Measurements from ENCODE around the gene MYCT1. TPM values are rescaled to one million over a fixed set of nuclear protein-coding genes. Genes with fewer than 3 reads are reported as not detected.

MYCT1 gene
- total and polyA plus RNA-seq, 2 donors (not counting 1 experiment from before 2014, with no cell fraction given), result not detected

DNA sequence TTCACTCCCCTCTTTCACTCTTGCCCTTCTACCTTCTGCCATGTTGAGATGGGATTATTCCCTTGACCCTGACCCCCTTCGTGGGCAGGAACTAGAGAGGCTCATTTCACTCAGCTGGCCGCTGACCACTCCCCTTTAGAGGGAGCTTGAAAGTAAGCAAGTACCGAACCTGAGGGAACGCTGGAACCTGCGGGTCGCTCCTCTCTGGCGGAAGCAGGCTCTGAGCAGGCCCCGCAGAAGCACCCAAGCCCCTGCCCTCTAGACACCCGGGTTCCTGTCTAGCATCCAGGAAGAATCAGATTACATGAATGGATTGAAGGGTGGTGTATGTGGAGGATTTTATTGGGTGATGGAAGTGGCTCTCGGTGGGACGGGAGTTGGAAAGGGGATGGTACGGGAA is 11.9 kb upstream of the MYCT1 start:
- TF ChIP-seq, protein P1, sequence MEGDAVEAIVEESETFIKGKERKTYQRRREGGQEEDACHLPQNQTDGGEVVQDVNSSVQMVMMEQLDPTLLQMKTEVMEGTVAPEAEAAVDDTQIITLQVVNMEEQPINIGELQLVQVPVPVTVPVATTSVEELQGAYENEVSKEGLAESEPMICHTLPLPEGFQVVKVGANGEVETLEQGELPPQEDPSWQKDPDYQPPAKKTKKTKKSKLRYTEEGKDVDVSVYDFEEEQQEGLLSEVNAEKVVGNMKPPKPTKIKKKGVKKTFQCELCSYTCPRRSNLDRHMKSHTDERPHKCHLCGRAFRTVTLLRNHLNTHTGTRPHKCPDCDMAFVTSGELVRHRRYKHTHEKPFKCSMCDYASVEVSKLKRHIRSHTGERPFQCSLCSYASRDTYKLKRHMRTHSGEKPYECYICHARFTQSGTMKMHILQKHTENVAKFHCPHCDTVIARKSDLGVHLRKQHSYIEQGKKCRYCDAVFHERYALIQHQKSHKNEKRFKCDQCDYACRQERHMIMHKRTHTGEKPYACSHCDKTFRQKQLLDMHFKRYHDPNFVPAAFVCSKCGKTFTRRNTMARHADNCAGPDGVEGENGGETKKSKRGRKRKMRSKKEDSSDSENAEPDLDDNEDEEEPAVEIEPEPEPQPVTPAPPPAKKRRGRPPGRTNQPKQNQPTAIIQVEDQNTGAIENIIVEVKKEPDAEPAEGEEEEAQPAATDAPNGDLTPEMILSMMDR (IDR thresholded peaks at IDR 0.05), result no peak
- no peak for TF ChIP-seq EZH2 (IDR thresholded peaks at IDR 0.05; ENCODE audit: borderline replicate concordance, insufficient read depth, low read depth, low read length, poor library complexity, severe bottlenecking)
- H3K4me1 ChIP-seq (ENCODE audit: control insufficient read depth in 2 of 2, insufficient read depth in 2 of 2, low read length in 2 of 2), result no peaks in the 10 kb centered on the region
- no peaks in the 10 kb centered on the region for H3K79me2 ChIP-seq (ENCODE audit: control insufficient read depth, insufficient read depth, low read length)
- H3K4me3 Mint-ChIP-seq, result no peak overlapping the region
- no peak overlapping the region for H3K27ac ChIP-seq (ENCODE audit: low read length in 2 of 2)
- no peaks in the 10 kb centered on the region for H3K9me3 ChIP-seq (ENCODE audit: control extremely low read depth in 1 of 3, control insufficient read depth in 2 of 3, insufficient read depth in 1 of 3, low read length in 2 of 3)
- no peaks in the 10 kb centered on the region for H3K27me3 ChIP-seq (replicated peaks in 1 of 4; ENCODE audit: control extremely low read depth in 1 of 4, control insufficient read depth in 3 of 4, insufficient read depth in 4 of 4, low read length in 3 of 4)
- H3K27me3 Mint-ChIP-seq, result no peaks in the 10 kb centered on the region
- WGBS (ENCODE audit: insufficient coverage), result 94% methylated on average over 10 of the region's 12 CpGs
- no peak overlapping the region for H2AFZ ChIP-seq (ENCODE audit: insufficient read depth, low read depth, low read length, poor library complexity, severe bottlenecking)
- H3K27ac Mint-ChIP-seq, result no peak overlapping the region
- no peaks in the 10 kb centered on the region for H3K36me3 ChIP-seq (replicated peaks in 1 of 2; ENCODE audit: control extremely low read depth in 1 of 2, control insufficient read depth in 1 of 2, extremely low read depth in 1 of 2, insufficient read depth in 2 of 2, low read length in 1 of 2)
- H4K20me1 ChIP-seq (ENCODE audit: control insufficient read depth, insufficient read depth, low read length, poor library complexity, severe bottlenecking), result no peaks in the 10 kb centered on the region
- H3K9ac ChIP-seq (ENCODE audit: low read length), result no peak overlapping the region
- intact Hi-C loops (cut with micrococcal nuclease), result no loop called here
- ChIA-PET POLR2A (no interaction called here), CTCF (no interaction called here)
- no peak overlapping the region for H3K4me3 ChIP-seq (ENCODE audit: control extremely low read depth in 1 of 5, extremely low read depth in 1 of 5, insufficient read depth in 1 of 5, low read depth in 2 of 5, low read length in 4 of 5)
- no peak overlapping the region for H3K4me2 ChIP-seq (replicated peaks; ENCODE audit: low read depth, low read length, poor library complexity, severe bottlenecking)
- H3K9me3 Mint-ChIP-seq (ENCODE audit: insufficient read depth), result peaks cover 2% of the 10 kb centered on the region
- DNase-seq (no peak), ATAC-seq (ENCODE audit: low read depth) (no peak)
- peaks cover 2% of the 10 kb centered on the region for H3K4me1 Mint-ChIP-seq

DNA sequence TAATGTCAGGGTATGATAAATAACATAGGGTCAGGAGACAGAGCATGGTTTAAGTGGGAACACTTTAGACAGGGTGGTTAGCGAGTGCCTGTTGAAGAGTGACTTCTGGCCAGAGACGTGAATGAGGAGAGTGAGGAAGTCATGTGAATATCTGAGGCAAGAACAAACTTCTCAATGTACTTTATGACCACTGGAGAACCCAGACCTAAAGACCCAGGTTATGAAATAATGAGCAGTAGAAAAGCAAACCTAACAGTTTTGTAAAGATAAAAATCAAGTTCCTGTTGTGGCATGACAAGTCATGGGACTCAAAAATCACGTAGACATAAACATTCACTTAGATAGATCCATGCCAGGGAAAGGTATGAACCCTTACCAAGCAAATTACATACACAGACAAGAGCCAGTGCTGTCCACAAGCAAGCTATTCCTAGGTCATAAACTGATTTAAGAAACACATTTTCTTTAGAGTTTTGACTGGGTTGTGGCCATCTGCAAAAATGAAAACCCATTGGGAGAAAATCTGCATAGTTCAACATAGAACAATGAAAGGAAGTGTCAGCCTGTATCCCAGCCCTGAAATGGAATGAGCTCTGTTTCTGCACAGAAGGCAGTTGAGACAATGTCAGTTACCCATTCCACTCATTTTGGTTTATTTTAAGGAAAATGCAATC is 2.2 kb upstream of the MYCT1 start:
- no peak for ATAC-seq (ENCODE audit: low read depth)
- WGBS (ENCODE audit: insufficient coverage), result 67% methylated on average over 1 of the region's 3 CpGs
- H2AFZ ChIP-seq (ENCODE audit: insufficient read depth, low read depth, low read length, poor library complexity, severe bottlenecking), result no peak overlapping the region
- no peak overlapping the region for H3K4me2 ChIP-seq (replicated peaks; ENCODE audit: low read depth, low read length, poor library complexity, severe bottlenecking)
- Mint-ChIP-seq H3K27me3 (peaks cover 16% of the 10 kb centered on the region), H3K4me3 (no peak overlapping the region), H3K4me1 (no peaks in the 10 kb centered on the region), H3K27ac (no peak overlapping the region), H3K9me3 (ENCODE audit: insufficient read depth) (no peaks in the 10 kb centered on the region)
- POLR2A ChIA-PET, result no interaction called here
- no peaks in the 10 kb centered on the region for H3K36me3 ChIP-seq (replicated peaks in 1 of 2; ENCODE audit: control extremely low read depth in 1 of 2, control insufficient read depth in 1 of 2, extremely low read depth in 1 of 2, insufficient read depth in 2 of 2, low read length in 1 of 2)
- no peak for DNase-seq
- H3K4me3 ChIP-seq (ENCODE audit: control extremely low read depth in 1 of 5, extremely low read depth in 1 of 5, insufficient read depth in 1 of 5, low read depth in 2 of 5, low read length in 4 of 5), result no peak overlapping the region
- H3K9ac ChIP-seq (ENCODE audit: low read length), result no peak overlapping the region
- no peaks in the 10 kb centered on the region for H4K20me1 ChIP-seq (ENCODE audit: control insufficient read depth, insufficient read depth, low read length, poor library complexity, severe bottlenecking)
- no peak for TF ChIP-seq EZH2 (IDR thresholded peaks at IDR 0.05; ENCODE audit: borderline replicate concordance, insufficient read depth, low read depth, low read length, poor library complexity, severe bottlenecking)
- TF ChIP-seq, protein P1 (IDR thresholded peaks at IDR 0.05), result no peak
- intact Hi-C loops (cut with micrococcal nuclease), result no loop called here
- H3K27me3 ChIP-seq (replicated peaks in 1 of 4; ENCODE audit: control extremely low read depth in 1 of 4, control insufficient read depth in 3 of 4, insufficient read depth in 4 of 4, low read length in 3 of 4), result no peaks in the 10 kb centered on the region
- no peak overlapping the region for H3K27ac ChIP-seq (ENCODE audit: low read length in 2 of 2)
- no peaks in the 10 kb centered on the region for H3K79me2 ChIP-seq (ENCODE audit: control insufficient read depth, insufficient read depth, low read length)
- no peaks in the 10 kb centered on the region for H3K4me1 ChIP-seq (ENCODE audit: control insufficient read depth in 2 of 2, insufficient read depth in 2 of 2, low read length in 2 of 2)
- CTCF ChIA-PET, result no interaction called here
- no peaks in the 10 kb centered on the region for H3K9me3 ChIP-seq (ENCODE audit: control extremely low read depth in 1 of 3, control insufficient read depth in 2 of 3, insufficient read depth in 1 of 3, low read length in 2 of 3)
